SJSA1 (cell line): ENCODE data around the gene TBL1XR1. TPM values are rescaled to one million over a fixed set of nuclear protein-coding genes. Genes with fewer than 3 reads are reported as not detected.

ENCODE experiments used
- DNase-seq, 2 experiments: peaks; one replicate each; pipeline ENCODE4 v3.0.0-alpha.2; 2015 to 2020; ENCODE audit warnings: low spot score in 2 of 2, low read depth in 1 of 2
- H3K27ac ChIP-seq: fragments of 250-450 bp; sonication (Bioruptor Pico); 2 replicates; pipeline ENCODE4 v1.5.1; 2020; ENCODE audit warnings: mild to moderate bottlenecking, moderate library complexity
- H3K27me3 ChIP-seq: fragments of 250-450 bp; sonication (Bioruptor Pico); replicated peaks from 2 replicates; pipeline ENCODE4 v1.5.1; 2020; ENCODE audit warnings: mild to moderate bottlenecking, moderate library complexity
- H3K36me3 ChIP-seq: fragments of 250-450 bp; sonication (Bioruptor Pico); 2 replicates; pipeline ENCODE4 v1.5.1; 2020; ENCODE audit warnings: mild to moderate bottlenecking
- H3K4me1 ChIP-seq: fragments of 250-450 bp; sonication (Bioruptor Pico); replicated peaks from 2 replicates; pipeline ENCODE4 v1.6.1; 2021; ENCODE audit warnings: mild to moderate bottlenecking
- H3K4me3 ChIP-seq: fragments of 250-450 bp; sonication (Bioruptor Pico); 2 replicates; pipeline ENCODE4 v1.5.1; 2020; ENCODE audit warnings: mild to moderate bottlenecking
- H3K9me3 ChIP-seq: fragments of 250-450 bp; sonication (Bioruptor Pico); replicated peaks from 2 replicates; pipeline ENCODE4 v1.5.1; 2020; ENCODE audit warnings: mild to moderate bottlenecking
- total RNA-seq: library from RNA; depleted of rRNA; stranded (reverse); fragments of >200 nt; shearing (Covaris generic); gene quantifications from 2 replicates; pipeline ENCODE4 v1.2.3, GENCODE V29; 2014

Gene TBL1XR1
- total RNA-seq, 1 experiment from 2014 or later = 82.9 TPM

GRCh38 chr3:177137774-177138705 lies 59.2 kb downstream of the TBL1XR1 start:
- H3K4me1 ChIP-seq = no peaks in the 10 kb centered on the region
- peaks cover 7% of the 10 kb centered on the region; the same call in 1 of the 2 replicates for H3K36me3 ChIP-seq
- no peak for DNase-seq
- H3K27me3 ChIP-seq = no peaks in the 10 kb centered on the region
- H3K27ac ChIP-seq = no peak overlapping the region
- H3K4me3 ChIP-seq = no peak overlapping the region
- no peaks in the 10 kb centered on the region for H3K9me3 ChIP-seq

DNA sequence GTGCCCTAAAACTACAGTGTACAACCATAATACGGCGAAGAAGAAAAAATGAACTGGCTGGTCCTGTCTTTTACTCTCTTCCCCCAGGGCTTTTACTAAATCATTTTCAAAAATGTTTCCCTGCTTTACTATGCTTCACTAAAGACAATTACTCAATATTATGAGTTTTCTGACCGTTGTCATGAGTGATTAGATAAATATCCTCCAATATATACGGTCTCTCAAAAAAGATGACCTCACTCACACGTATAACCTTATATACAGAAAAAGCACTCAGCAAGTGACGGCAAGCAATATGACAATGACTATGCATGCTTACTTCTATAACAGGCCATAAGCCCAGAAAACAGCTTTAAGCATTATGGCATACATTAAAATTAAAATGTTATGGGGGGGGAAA lies 60.5 kb downstream of the TBL1XR1 start:
- Histone ChIP-seq H3K27ac (no peak overlapping the region), H3K4me3 (no peak overlapping the region), H3K36me3 (peaks cover 7% of the 10 kb centered on the region; the same call in 1 of the 2 replicates), H3K27me3 (no peaks in the 10 kb centered on the region), H3K9me3 (no peaks in the 10 kb centered on the region), H3K4me1 (no peaks in the 10 kb centered on the region)
- DNase-seq = no peak

- no peak overlapping the region for H3K27ac ChIP-seq
- DNase-seq = no peak
- no peaks in the 10 kb centered on the region for H3K4me1 ChIP-seq
- H3K27me3 ChIP-seq = no peaks in the 10 kb centered on the region
- H3K4me3 ChIP-seq = no peak overlapping the region
- no peaks in the 10 kb centered on the region for H3K9me3 ChIP-seq
- H3K36me3 ChIP-seq = peaks cover 7% of the 10 kb centered on the region; the same call in 1 of the 2 replicates
Measured at GRCh38 chr3:177135841-177136492, 61.3 kb downstream of the TBL1XR1 start.

- H3K4me3 ChIP-seq = no peak overlapping the region
- H3K4me1 ChIP-seq = no peaks in the 10 kb centered on the region
- DNase-seq = no peak
- no peak overlapping the region for H3K27ac ChIP-seq
- peaks cover 7% of the 10 kb centered on the region for H3K36me3 ChIP-seq
- no peaks in the 10 kb centered on the region for H3K9me3 ChIP-seq
- H3K27me3 ChIP-seq = no peaks in the 10 kb centered on the region
Measured at GRCh38 chr3:177134816-177135210, 62.5 kb downstream of the TBL1XR1 start.

GRCh38 chr3:177133860-177134815 lies 63.1 kb downstream of the TBL1XR1 start:
- Histone ChIP-seq H3K4me3 (no peak overlapping the region), H3K9me3 (no peaks in the 10 kb centered on the region), H3K4me1 (no peaks in the 10 kb centered on the region), H3K36me3 (peaks cover 10% of the 10 kb centered on the region), H3K27ac (no peak overlapping the region), H3K27me3 (no peaks in the 10 kb centered on the region)
- no peak for DNase-seq

GRCh38 chr3:177131927-177132636 lies 65.2 kb downstream of the TBL1XR1 start:
- H3K4me3 ChIP-seq = no peak overlapping the region
- H3K27ac ChIP-seq = no peak overlapping the region
- DNase-seq = no peak
- H3K36me3 ChIP-seq = peaks cover 10% of the 10 kb centered on the region
- H3K27me3 ChIP-seq = no peaks in the 10 kb centered on the region
- H3K9me3 ChIP-seq = no peaks in the 10 kb centered on the region
- no peaks in the 10 kb centered on the region for H3K4me1 ChIP-seq

GRCh38 chr3:177127008-177127407 lies 70.3 kb downstream of the TBL1XR1 start:
- H3K27ac ChIP-seq = no peak overlapping the region

GRCh38 chr3:177126015-177126773 lies 71.1 kb downstream of the TBL1XR1 start:
- H3K36me3 ChIP-seq = peaks cover 3% of the 10 kb centered on the region
- H3K27ac ChIP-seq = no peak overlapping the region
- H3K4me3 ChIP-seq = no peak overlapping the region
- H3K27me3 ChIP-seq = no peaks in the 10 kb centered on the region
- no peaks in the 10 kb centered on the region for H3K9me3 ChIP-seq
- peak in 1 of 2 experiments; percentile 25 for DNase-seq
- peaks cover 8% of the 10 kb centered on the region for H3K4me1 ChIP-seq

More at GRCh38 chr3:177127008-177127407, 70.3 kb downstream of the TBL1XR1 start:
- DNase-seq = no peak
- Histone ChIP-seq H3K4me3 (no peak overlapping the region), H3K27me3 (no peaks in the 10 kb centered on the region), H3K4me1 (peaks cover 8% of the 10 kb centered on the region), H3K9me3 (no peaks in the 10 kb centered on the region), H3K36me3 (peaks cover 3% of the 10 kb centered on the region)

DNA sequence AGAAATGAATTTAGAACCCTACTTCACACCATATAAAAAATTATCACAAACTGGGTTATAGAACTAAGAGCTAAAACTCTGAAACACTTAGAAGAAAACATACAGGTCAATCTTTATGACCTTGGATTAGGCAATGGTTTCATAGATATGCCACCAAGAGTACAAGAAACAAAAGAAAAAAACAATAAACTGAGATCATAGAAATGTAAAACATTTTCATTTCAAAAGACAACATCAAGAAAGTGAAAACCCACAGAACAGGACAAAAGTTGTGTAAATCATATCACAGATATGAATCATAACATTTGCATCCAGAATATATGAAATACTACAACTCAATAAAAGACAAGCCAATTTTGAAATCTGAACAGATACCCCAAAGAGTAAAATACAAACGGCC lies 72.4 kb downstream of the TBL1XR1 start:
- no peaks in the 10 kb centered on the region for H3K27me3 ChIP-seq
- peaks cover 3% of the 10 kb centered on the region; the same call in 1 of the 2 replicates for H3K36me3 ChIP-seq
- DNase-seq = no peak
- H3K4me3 ChIP-seq = no peak overlapping the region
- H3K4me1 ChIP-seq = peaks cover 8% of the 10 kb centered on the region
- H3K9me3 ChIP-seq = no peaks in the 10 kb centered on the region
- H3K27ac ChIP-seq = no peak overlapping the region

GRCh38 chr3:177123822-177124221 lies 73.5 kb downstream of the TBL1XR1 start:
- Histone ChIP-seq H3K4me1 (peaks cover 8% of the 10 kb centered on the region), H3K4me3 (no peak overlapping the region), H3K9me3 (no peaks in the 10 kb centered on the region)

DNA sequence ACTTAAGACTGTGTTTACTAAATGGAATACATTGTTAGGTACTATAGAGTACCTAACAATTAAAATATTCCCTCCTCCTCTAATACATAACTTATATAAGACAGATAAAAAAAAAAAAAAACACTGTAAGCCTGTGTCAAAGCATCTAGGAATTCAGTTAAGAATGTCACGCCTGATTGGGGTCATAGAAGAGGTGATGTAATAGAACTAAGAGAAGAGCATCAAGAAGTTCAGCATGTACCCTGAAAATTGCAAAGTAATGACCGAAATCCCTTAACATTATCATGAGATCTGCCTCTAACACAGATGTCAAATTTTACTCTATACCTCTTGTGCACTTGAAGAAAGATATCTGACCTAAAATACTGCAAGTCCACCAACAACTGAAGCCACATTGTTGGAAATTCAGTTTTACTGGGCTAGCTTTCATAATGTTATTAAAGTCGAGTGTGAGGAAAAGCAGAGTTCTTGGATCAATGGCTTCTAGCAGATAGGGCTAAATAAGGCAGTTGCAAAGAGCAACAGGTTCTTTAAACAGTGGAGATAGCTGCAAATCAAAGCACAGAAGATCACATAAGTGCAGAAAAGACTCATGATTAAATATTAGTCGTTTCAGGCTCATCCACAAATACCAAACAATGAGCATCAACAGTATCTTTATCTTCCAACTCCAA lies 75.0 kb downstream of the TBL1XR1 start:
- Histone ChIP-seq H3K9me3 (no peaks in the 10 kb centered on the region), H3K27ac (no peak overlapping the region), H3K36me3 (no peaks in the 10 kb centered on the region; the same call in 1 of the 2 replicates), H3K4me3 (no peak overlapping the region), H3K27me3 (no peaks in the 10 kb centered on the region), H3K4me1 (peaks cover 8% of the 10 kb centered on the region)
- no peak for DNase-seq

More at GRCh38 chr3:177123822-177124221, 73.5 kb downstream of the TBL1XR1 start:
- Histone ChIP-seq H3K27me3 (no peaks in the 10 kb centered on the region), H3K36me3 (no peaks in the 10 kb centered on the region; the same call in 1 of the 2 replicates), H3K27ac (no peak overlapping the region)
- no peak for DNase-seq

- Histone ChIP-seq H3K27ac (no peak overlapping the region), H3K9me3 (no peaks in the 10 kb centered on the region), H3K27me3 (no peaks in the 10 kb centered on the region), H3K36me3 (no peaks in the 10 kb centered on the region; the same call in 1 of the 2 replicates), H3K4me3 (no peak overlapping the region), H3K4me1 (no peaks in the 10 kb centered on the region)
- no peak for DNase-seq
Measured at GRCh38 chr3:177119829-177120228, 77.5 kb downstream of the TBL1XR1 start.
